Astrocyte of the cerebellum (primary cell): Measurements from ENCODE around the gene NCAM1.

Source experiments
- DNase-seq: peaks from one replicate; pipeline ENCODE4 v3.0.0-alpha.2; 2011; ENCODE audit warnings: low read depth
- H3K4me3 ChIP-seq: 2 replicates; pipeline ENCODE4 v1.5.1; 2011; ENCODE audit warnings: mild to moderate bottlenecking, low read depth, low read length, moderate library complexity
- CTCF ChIP-seq: IDR thresholded peaks from 2 replicates; pipeline ENCODE4 v1.5.1; 2012; ENCODE audit warnings: low read length, low read depth, moderate library complexity, mild to moderate bottlenecking; ENCODE audit errors: missing control alignments
- in situ Hi-C: cut with HindIII; loops from 2 replicates; pipeline ENCODE4 v1.10.0; 2017; ENCODE audit warnings: low sequenced_read_pairs

Gene NCAM1

DNA sequence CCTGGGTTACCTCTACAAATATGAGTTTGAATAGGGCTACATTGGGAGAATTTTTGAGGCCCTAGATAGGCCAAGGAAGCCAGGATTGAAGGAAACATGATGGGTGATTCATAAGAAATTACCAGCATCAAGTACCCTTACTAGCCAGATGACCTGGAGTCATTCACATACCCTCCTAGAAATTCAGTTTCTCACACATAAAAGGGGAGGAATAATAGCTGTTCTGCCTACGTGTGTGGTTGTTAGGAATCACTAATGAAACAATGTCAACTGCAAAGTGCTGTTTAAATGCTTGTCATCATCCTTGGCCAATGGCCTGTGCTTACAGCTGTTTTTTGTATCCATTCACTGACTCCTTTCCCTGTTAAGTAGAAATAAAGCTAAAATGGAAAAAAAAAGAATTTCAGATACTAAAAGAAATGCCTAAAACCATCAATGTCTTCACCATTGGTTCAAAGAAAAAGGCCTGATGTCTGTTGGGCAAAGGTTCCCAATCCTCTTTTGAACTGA is 114.4 kb downstream of the NCAM1 start:
- in situ Hi-C loops = no loop called here
- no peak overlapping the region for H3K4me3 ChIP-seq
- no peak for TF ChIP-seq CTCF
- no peak for DNase-seq

- in situ Hi-C loops = no loop called here
- no peak for DNase-seq
- no peak overlapping the region for H3K4me3 ChIP-seq
- TF ChIP-seq CTCF = no peak
Measured at GRCh38 chr11:113077379-113077778, 116.2 kb downstream of the NCAM1 start.

DNA sequence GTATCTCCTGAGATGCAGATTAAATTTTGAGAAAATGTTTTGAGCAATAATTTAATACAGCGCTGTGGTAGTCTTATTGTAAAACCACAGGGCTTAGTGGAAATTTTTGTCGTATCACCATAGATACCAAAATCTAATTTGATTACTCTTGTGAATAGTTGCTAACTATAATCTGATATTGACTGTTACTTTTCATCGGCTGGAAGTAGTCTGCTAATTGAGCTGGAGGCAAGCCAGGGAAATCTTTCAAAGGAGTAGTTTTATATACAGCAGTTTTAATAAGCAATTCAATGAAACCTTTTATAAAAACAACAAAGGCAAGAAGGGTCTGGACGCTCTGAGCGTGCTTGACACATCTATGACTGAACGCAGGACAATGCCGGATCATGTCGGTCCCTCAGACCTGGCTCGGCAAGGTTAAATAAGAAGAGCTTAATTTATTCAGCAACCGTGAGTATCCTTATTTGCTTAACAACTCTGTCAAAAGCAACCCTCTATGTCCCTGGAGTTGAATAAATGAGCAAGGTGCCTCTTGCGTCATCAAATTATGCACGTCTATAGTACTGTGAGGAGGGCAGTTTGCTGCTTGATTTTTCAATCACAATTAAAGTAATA is 121.2 kb downstream of the NCAM1 start:
- no peak overlapping the region for H3K4me3 ChIP-seq
- in situ Hi-C loops = no loop called here
- no peak for TF ChIP-seq CTCF
- DNase-seq = no peak

- TF ChIP-seq CTCF = no peak
- in situ Hi-C loops = no loop called here
- DNase-seq = no peak
- no peak overlapping the region for H3K4me3 ChIP-seq
Measured at GRCh38 chr11:113083571-113083970, 122.4 kb downstream of the NCAM1 start.

DNA sequence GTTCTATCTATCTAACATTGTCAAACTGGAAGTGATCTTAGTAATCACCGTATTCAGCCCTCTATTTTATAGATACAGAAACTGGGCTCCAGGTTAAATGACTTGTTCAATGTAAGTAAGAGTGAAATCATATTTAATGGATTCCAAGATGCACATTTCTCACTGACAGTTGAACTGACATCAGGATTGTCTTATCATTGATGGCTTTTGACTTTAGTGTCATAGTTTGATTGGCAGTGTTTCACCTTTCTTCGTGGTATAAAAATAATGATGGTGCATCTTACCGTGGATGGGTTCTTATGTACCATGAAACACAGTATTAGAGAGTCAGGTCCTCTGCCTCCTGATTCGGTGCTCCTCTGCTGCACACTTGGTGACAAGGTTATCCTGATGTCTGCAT is 123.1 kb downstream of the NCAM1 start:
- no peak overlapping the region for H3K4me3 ChIP-seq
- in situ Hi-C loops = no loop called here
- TF ChIP-seq CTCF = no peak
- no peak for DNase-seq

DNA sequence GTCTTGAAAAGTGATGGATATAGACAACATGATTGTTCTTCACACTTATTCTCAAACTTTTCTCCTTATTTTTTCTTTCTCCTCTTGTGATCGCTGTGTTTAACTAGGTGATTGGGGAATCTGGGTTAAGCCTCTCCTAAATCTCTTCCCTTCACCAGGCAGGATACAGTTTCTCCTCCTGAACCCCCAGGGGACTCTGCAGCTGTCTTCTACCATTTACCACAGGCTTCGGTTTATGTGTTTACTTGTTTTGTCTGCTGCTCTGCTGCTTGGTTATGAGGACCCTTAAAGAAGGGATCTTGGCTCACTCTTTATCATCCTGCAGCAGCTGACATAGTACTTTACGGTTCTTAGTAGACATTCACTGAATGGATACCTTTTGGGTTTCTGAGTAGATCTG is 124.2 kb downstream of the NCAM1 start:
- in situ Hi-C loops = no loop called here

More for the DNA sequence above, 124.2 kb downstream of the NCAM1 start:
- no peak for TF ChIP-seq CTCF
- no peak overlapping the region for H3K4me3 ChIP-seq
- DNase-seq = no peak
